ENCODE measurements around the gene VSTM2A. TPM values are rescaled to one million over a fixed set of nuclear protein-coding genes. Genes with fewer than 3 reads are reported as not detected.

Gene VSTM2A
- total RNA-seq, 4 donors from 2014 or later, result 0.10 to 0.81 TPM; not detected in 2

GRCh38 chr7:54546986-54547314 is 4.8 kb downstream of the VSTM2A start:
- no peak overlapping the region for H3K27ac ChIP-seq
- H3K9me3 ChIP-seq, result no peaks in the 10 kb centered on the region
- peaks cover 62% of the 10 kb centered on the region for H3K27me3 ChIP-seq
- H3K4me1 ChIP-seq, result peaks cover 0 to 26% (median 13%) of the 10 kb centered on the region in 3 donors
- ATAC-seq, result no peak
- 0 to 4% methylated on average over 2 to 4 of the region's 15 CpGs for WGBS, 2 donors (ENCODE audit: low coverage in 1 of 2)
- peak overlapping the region in 1 of 2 donors; percentile 42 for H3K4me3 ChIP-seq
- H3K36me3 ChIP-seq, result no peaks in the 10 kb centered on the region
- TF ChIP-seq EP300 (IDR thresholded peaks at IDR 0.05) (no peak), POLR2A (IDR thresholded peaks at IDR 0.05) (no peak), POLR2AphosphoS5 (IDR thresholded peaks at IDR 0.05) (no peak), CTCF (IDR thresholded peaks at IDR 0.05) (no peak)

- 79 to 80% methylated on average over 3 of the region's 3 CpGs for WGBS, 2 donors (ENCODE audit: low coverage in 1 of 2)
- no peak overlapping the region for H3K27ac ChIP-seq
- peaks cover 0 to 12% (median 7%) of the 10 kb centered on the region in 3 donors for H3K4me1 ChIP-seq
- H3K27me3 ChIP-seq, result peaks cover 27% of the 10 kb centered on the region
- H3K4me3 ChIP-seq, result no peak overlapping the region
- no peak for ATAC-seq
- H3K9me3 ChIP-seq, result no peaks in the 10 kb centered on the region
- no peaks in the 10 kb centered on the region for H3K36me3 ChIP-seq
- TF ChIP-seq POLR2A (IDR thresholded peaks at IDR 0.05) (no peak), POLR2AphosphoS5 (IDR thresholded peaks at IDR 0.05) (no peak), CTCF (IDR thresholded peaks at IDR 0.05) (no peak), EP300 (IDR thresholded peaks at IDR 0.05) (no peak)
These were observed 8.3 kb downstream of the VSTM2A start for GRCh38 chr7:54550471-54550870.

- Histone ChIP-seq H3K4me1 (no peaks in the 10 kb centered on the region), H3K27me3 (no peaks in the 10 kb centered on the region), H3K9me3 (no peaks in the 10 kb centered on the region), H3K36me3 (no peaks in the 10 kb centered on the region), H3K27ac (no peak overlapping the region), H3K4me3 (no peak overlapping the region)
- WGBS, 2 donors (ENCODE audit: low coverage in 1 of 2), result 44 to 57% methylated on average over 1 of the region's 1 CpG
- no peak for TF ChIP-seq POLR2AphosphoS5 (IDR thresholded peaks at IDR 0.05)
- TF ChIP-seq EP300 (IDR thresholded peaks at IDR 0.05), result no peak
- TF ChIP-seq POLR2A (IDR thresholded peaks at IDR 0.05), result no peak
- no peak for ATAC-seq
These were observed 13.9 kb downstream of the VSTM2A start for GRCh38 chr7:54556121-54556520.

GRCh38 chr7:54559401-54559800 is 17.2 kb downstream of the VSTM2A start:
- no peaks in the 10 kb centered on the region for H3K27me3 ChIP-seq
- no peak overlapping the region for H3K27ac ChIP-seq
- no peaks in the 10 kb centered on the region for H3K4me1 ChIP-seq
- TF ChIP-seq POLR2A (IDR thresholded peaks at IDR 0.05) (no peak), POLR2AphosphoS5 (IDR thresholded peaks at IDR 0.05) (no peak), CTCF (IDR thresholded peaks at IDR 0.05) (no peak), EP300 (IDR thresholded peaks at IDR 0.05) (no peak)
- no peaks in the 10 kb centered on the region for H3K9me3 ChIP-seq
- ATAC-seq, result no peak
- no peak overlapping the region for H3K4me3 ChIP-seq
- 88 to 89% methylated on average over 1 of the region's 1 CpG for whole genome bisulfite sequencing, 2 donors (ENCODE audit: low coverage in 1 of 2)
- no peaks in the 10 kb centered on the region for H3K36me3 ChIP-seq

- WGBS, 2 donors (ENCODE audit: low coverage in 1 of 2), result 86 to 100% methylated on average over 1 to 2 of the region's 2 CpGs
- no peak for ATAC-seq
- Histone ChIP-seq H3K9me3 (no peaks in the 10 kb centered on the region), H3K4me1 (no peaks in the 10 kb centered on the region), H3K4me3 (no peak overlapping the region), H3K27me3 (no peaks in the 10 kb centered on the region), H3K27ac (no peak overlapping the region), H3K36me3 (no peaks in the 10 kb centered on the region)
- TF ChIP-seq POLR2A (IDR thresholded peaks at IDR 0.05), result no peak
- TF ChIP-seq EP300 (IDR thresholded peaks at IDR 0.05), result no peak
- no peak for TF ChIP-seq CTCF (IDR thresholded peaks at IDR 0.05)
- TF ChIP-seq POLR2AphosphoS5 (IDR thresholded peaks at IDR 0.05), result no peak
These were observed 18.0 kb downstream of the VSTM2A start for GRCh38 chr7:54560198-54560597.
